HEK293T (cell line): ENCODE data around the gene FLNB.

Source experiments
- ARNT ChIP-seq: fragments of 450-650 bp; IDR thresholded peaks from 2 replicates; pipeline ENCODE4 v1.6.1; 2017; ENCODE audit warnings: mild to moderate bottlenecking
- FOXM1 ChIP-seq: fragments of 450-650 bp; IDR thresholded peaks from 2 replicates; pipeline ENCODE4 v1.6.1; 2017; ENCODE audit warnings: mild to moderate bottlenecking, borderline replicate concordance
- TARDBP ChIP-seq: fragments of 450-650 bp; IDR thresholded peaks from 2 replicates; pipeline ENCODE4 v1.6.1; 2016
- TF ChIP-seq, protein P1 (sequence below): fragments of 450-650 bp; IDR thresholded peaks from 2 replicates; pipeline ENCODE4 v1.6.1; 2016

DNA sequence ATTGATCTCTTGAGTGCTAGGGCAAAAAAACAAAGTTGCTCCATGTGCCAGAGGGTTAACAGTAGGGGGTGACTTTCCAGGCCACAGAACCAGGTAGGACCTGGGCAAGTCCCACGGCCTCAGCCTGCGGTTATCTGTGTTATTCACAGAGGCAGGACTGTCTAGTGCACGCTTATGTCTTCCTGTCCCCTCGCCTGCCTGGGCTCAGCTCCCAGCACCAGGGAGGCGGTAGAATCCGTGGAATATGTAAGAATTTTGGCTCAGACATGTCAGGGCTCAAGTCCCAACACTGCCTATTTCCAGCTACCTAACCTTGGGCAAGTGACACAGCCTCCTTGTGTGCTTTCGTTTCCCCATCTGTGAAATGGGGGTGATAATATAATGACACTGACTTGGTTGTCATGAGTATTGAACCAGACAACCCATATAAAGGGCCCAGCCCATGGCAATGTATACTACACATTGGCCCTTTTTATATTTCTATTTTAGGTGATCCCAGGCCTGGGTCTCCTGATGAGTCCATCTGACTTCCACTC, 44.3 kb upstream of the FLNB start:
- TF ChIP-seq FOXM1 = no peak
- TF ChIP-seq, protein P1, sequence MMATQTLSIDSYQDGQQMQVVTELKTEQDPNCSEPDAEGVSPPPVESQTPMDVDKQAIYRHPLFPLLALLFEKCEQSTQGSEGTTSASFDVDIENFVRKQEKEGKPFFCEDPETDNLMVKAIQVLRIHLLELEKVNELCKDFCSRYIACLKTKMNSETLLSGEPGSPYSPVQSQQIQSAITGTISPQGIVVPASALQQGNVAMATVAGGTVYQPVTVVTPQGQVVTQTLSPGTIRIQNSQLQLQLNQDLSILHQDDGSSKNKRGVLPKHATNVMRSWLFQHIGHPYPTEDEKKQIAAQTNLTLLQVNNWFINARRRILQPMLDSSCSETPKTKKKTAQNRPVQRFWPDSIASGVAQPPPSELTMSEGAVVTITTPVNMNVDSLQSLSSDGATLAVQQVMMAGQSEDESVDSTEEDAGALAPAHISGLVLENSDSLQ = no peak
- no peak for TF ChIP-seq TARDBP
- TF ChIP-seq ARNT = no peak
